Neural cell (in vitro differentiated cells): ENCODE measurements around the gene SRP14.

ENCODE experiments used
- POLR2AphosphoS5 ChIP-seq: IDR thresholded peaks from 2 replicates; pipeline ENCODE4 v1.6.1; 2012
- SMC3 ChIP-seq: fragments of 450-650 bp; conservative IDR thresholded peaks from 2 replicates; pipeline ENCODE4 v1.6.1; 2014; ENCODE audit warnings: antibody characterized with exemption, mild to moderate bottlenecking, moderate library complexity; ENCODE audit not compliant: poor library complexity
- TF ChIP-seq, protein P1 (sequence below): fragments of 450-650 bp; IDR thresholded peaks from 2 replicates; pipeline ENCODE4 v1.5.1; 2014; ENCODE audit warnings: antibody characterized with exemption, mild to moderate bottlenecking, moderate library complexity; ENCODE audit not compliant: poor library complexity, severe bottlenecking

DNA sequence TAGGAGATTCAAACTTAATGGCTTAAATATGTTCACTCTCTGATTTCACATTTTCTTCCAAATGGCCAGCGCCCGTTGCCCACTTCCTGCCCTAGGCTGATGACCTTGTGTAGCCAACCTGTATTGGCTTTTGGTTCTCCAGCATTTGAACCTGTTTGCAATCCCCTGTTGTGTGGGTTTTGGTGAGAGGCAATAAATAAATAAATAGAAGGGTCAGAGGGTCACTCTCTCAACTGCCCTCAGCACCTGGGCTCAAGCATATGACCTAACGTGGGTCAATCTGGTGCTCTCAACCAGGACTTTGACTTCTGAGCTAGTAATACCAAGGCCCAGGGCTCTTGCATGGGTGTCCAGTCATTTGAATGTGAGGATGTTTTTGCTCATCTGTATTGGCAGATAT lies 1.8 kb upstream of the SRP14 start:
- TF ChIP-seq SMC3 (no peak), POLR2AphosphoS5 (no peak)
- TF ChIP-seq, protein P1, sequence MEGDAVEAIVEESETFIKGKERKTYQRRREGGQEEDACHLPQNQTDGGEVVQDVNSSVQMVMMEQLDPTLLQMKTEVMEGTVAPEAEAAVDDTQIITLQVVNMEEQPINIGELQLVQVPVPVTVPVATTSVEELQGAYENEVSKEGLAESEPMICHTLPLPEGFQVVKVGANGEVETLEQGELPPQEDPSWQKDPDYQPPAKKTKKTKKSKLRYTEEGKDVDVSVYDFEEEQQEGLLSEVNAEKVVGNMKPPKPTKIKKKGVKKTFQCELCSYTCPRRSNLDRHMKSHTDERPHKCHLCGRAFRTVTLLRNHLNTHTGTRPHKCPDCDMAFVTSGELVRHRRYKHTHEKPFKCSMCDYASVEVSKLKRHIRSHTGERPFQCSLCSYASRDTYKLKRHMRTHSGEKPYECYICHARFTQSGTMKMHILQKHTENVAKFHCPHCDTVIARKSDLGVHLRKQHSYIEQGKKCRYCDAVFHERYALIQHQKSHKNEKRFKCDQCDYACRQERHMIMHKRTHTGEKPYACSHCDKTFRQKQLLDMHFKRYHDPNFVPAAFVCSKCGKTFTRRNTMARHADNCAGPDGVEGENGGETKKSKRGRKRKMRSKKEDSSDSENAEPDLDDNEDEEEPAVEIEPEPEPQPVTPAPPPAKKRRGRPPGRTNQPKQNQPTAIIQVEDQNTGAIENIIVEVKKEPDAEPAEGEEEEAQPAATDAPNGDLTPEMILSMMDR = no peak
